ENCODE data around the gene PHACTR4. TPM values are rescaled to one million over a fixed set of nuclear protein-coding genes. Genes with fewer than 3 reads are reported as not detected.

Gene PHACTR4
- total and polyA plus RNA-seq, 7 donors: 21.6 to 57.4 (median 35.2) TPM

DNA sequence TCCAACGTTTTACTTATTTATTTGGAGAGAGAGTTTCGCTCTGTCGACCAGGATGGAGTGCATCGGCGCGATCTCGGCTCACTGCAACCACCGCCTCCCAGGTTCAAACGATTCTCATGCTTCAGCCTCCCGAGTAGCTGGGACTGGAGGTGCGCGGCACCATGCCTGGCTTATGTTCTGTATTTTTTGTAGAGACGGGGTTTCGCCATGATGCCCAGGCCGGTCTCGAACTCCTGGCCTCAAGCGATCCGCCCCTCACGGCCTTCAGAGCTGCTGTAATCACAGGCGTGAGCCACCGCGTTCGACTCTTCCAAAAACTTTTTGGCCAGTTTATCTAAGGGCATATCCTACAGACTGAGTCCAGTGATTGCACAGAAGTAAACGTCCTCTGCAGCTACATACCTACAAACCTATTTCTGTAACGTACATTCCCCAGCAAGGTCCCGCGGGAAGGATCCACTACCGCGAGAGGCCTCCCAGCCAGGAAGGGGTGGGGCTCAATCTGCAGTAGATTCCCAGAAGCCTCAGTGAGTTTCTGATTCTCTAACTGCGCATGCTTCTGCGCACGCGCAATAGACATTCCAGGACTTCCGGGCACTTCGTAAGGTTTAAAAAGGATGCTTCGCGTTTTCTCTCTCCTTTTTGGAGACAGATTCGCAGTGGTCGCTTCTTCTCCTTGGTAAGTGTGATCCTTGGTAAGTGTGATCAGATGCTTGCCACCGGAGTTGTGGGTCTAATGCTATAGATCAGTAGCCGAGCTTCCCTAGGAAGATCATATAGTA, 136.1 kb downstream of the PHACTR4 start, which contains the start of gene RCC1:
TSS of gene RCC1 (plus strand) at position 638 of the 782 bp plus-strand sequence. CDS start 23,824 bp downstream, outside the sequence.
- Histone ChIP-seq H3K27ac (peak within 1 kb of the TSS; percentile 77 to 93 (median 90)), H3K4me1 (peaks cover 5 to 47% (median 42%) of the 10 kb centered on the region in 4 donors), H3K9me3 (no peaks in the 10 kb centered on the region), H3K4me3 (peak within 1 kb of the TSS; percentile 55 to 78 (median 71)), H3K27me3 (no peaks in the 10 kb centered on the region), H3K36me3 (peaks cover 20 to 28% (median 26%) of the 10 kb centered on the region in 4 donors)
- 1 to 2% methylated on average over 41 of the region's 41 CpGs for WGBS, 2 donors
- intact Hi-C loops (cut with DNase I): loop anchor here (5.0 to 10.0 kb wide), 3 partner anchors 133 to 271 kb away; partner anchors contain the start of genes ATP5IF1, DNAJC8 and RNU11
- TF ChIP-seq EP300 (IDR thresholded peaks at IDR 0.05) (peak in 1 of 4 donors; percentile 55), POLR2AphosphoS5 (IDR thresholded peaks at IDR 0.05) (peak; percentile 97 to 99 (median 98)), POLR2A (IDR thresholded peaks at IDR 0.05) (peak; percentile 93 to 94)
- TF ChIP-seq, protein P1, sequence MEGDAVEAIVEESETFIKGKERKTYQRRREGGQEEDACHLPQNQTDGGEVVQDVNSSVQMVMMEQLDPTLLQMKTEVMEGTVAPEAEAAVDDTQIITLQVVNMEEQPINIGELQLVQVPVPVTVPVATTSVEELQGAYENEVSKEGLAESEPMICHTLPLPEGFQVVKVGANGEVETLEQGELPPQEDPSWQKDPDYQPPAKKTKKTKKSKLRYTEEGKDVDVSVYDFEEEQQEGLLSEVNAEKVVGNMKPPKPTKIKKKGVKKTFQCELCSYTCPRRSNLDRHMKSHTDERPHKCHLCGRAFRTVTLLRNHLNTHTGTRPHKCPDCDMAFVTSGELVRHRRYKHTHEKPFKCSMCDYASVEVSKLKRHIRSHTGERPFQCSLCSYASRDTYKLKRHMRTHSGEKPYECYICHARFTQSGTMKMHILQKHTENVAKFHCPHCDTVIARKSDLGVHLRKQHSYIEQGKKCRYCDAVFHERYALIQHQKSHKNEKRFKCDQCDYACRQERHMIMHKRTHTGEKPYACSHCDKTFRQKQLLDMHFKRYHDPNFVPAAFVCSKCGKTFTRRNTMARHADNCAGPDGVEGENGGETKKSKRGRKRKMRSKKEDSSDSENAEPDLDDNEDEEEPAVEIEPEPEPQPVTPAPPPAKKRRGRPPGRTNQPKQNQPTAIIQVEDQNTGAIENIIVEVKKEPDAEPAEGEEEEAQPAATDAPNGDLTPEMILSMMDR (IDR thresholded peaks at IDR 0.05): no peak
- DNase-seq: peak; percentile 99

DNA sequence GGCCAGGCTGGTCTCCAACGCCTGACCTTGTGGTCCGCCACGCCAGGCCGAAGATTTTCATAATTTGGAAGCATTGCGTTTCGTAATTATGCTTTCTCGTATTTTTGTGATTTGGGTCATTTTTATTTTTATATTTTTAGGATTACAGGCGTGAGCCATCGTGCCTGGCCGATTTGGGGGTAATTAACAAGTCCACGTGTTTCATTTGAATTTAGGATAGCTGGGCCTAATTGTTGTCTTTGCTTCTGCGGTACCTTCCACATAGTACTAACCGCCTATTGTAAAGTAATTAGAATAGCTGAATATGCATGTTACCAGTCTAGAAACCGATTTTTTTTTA, 137.3 kb downstream of the PHACTR4 start:
- H3K4me1 ChIP-seq: peaks cover 5 to 57% (median 50%) of the 10 kb centered on the region in 4 donors
- TF ChIP-seq EP300 (IDR thresholded peaks at IDR 0.05): no peak
- no peak for TF ChIP-seq POLR2AphosphoS5 (IDR thresholded peaks at IDR 0.05)
- no peak for TF ChIP-seq POLR2A (IDR thresholded peaks at IDR 0.05)
- TF ChIP-seq, protein P1 (IDR thresholded peaks at IDR 0.05): no peak
- DNase-seq: no peak
- intact Hi-C loops (cut with DNase I): loop anchor here (5.0 to 10.0 kb wide), 3 partner anchors 135 to 272 kb away; partner anchors contain the start of genes ATP5IF1, DNAJC8 and RNU11
- H3K27me3 ChIP-seq: no peaks in the 10 kb centered on the region
- H3K4me3 ChIP-seq: peak overlapping the region; percentile 55 to 78 (median 71)
- 0 to 1% methylated on average over 14 of the region's 14 CpGs for WGBS, 2 donors
- H3K27ac ChIP-seq: peak overlapping the region; percentile 77 to 93 (median 90)
- H3K9me3 ChIP-seq: no peaks in the 10 kb centered on the region
- peaks cover 21 to 41% (median 33%) of the 10 kb centered on the region in 4 donors for H3K36me3 ChIP-seq

DNA sequence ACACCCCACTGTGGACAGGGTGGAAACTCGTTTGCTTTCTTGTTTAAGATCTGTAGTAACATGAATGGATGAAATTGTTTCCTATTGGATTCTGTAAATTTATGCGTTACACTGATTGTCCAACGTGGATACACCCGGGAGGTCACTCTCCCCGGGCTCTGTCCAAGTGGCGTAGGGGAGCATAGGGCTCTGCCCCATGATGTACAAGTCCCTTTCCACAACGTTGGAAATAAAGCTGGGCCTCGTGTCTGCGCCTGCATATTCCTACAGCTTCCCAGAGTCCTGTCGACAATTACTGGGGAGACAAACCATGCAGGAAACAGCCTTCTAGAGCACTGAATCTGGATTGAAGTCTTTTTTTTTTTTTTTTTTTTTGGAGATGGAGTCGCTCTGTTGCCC, 137.7 kb downstream of the PHACTR4 start:
- intact Hi-C loops (cut with DNase I): loop anchor here (5.0 to 10.0 kb wide), 3 partner anchors 135 to 272 kb away; partner anchors contain the start of genes ATP5IF1, DNAJC8 and RNU11
- Histone ChIP-seq H3K4me3 (peak overlapping the region; percentile 55 to 78 (median 71)), H3K9me3 (no peaks in the 10 kb centered on the region), H3K27me3 (no peaks in the 10 kb centered on the region), H3K27ac (peak overlapping the region; percentile 77 to 93 (median 90)), H3K4me1 (peaks cover 5 to 61% (median 54%) of the 10 kb centered on the region in 4 donors), H3K36me3 (peaks cover 21 to 44% (median 33%) of the 10 kb centered on the region in 4 donors)
- TF ChIP-seq, protein P1 (IDR thresholded peaks at IDR 0.05): no peak
- TF ChIP-seq POLR2A (IDR thresholded peaks at IDR 0.05) (no peak), POLR2AphosphoS5 (IDR thresholded peaks at IDR 0.05) (no peak), EP300 (IDR thresholded peaks at IDR 0.05) (no peak)
- DNase-seq: no peak
- 1 to 2% methylated on average over 11 of the region's 11 CpGs for WGBS, 2 donors

DNA sequence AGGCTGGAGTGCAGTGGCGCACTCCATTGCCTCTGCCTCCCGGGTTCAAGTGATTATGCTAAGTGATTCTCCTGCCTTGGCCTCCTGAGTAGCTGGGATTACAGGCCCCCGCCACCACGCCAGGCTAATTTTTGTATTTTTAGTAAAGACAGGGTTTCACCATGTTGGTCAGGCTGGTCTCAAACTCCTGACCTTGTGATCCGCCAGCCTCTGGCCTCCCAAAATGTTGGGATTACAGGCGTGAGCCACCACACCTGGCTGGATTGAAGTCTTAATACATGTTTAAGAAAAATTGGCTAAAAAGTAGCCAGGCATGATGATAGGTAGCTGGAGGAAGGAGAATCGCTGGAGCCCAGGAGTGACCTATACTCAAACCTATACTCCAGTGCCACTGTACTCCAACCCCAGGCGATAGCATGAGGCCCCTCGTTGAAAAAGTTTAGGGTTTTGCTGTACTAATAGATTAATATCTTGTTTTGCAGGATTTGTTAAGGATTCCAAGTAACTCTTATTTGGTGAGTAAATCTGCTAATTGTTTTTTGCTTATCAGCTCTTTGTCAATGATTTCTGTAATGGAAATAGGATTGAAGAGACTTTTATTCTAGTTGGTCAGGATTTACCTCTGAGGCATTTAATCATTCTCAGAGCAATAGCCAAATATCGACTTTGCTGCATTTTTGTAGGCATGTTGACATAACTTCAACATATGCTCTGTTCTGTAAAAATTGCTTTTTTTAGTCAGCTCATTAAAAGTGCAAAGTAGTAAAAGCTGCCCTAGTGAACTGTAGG, 138.3 kb downstream of the PHACTR4 start:
- WGBS, 2 donors: 4 to 18% methylated on average over 10 of the region's 10 CpGs
- TF ChIP-seq POLR2AphosphoS5 (IDR thresholded peaks at IDR 0.05) (no peak), EP300 (IDR thresholded peaks at IDR 0.05) (no peak), POLR2A (IDR thresholded peaks at IDR 0.05) (no peak)
- TF ChIP-seq, protein P1 (IDR thresholded peaks at IDR 0.05): no peak
- H3K4me3 ChIP-seq: peak overlapping the region in 3 of 4 donors; percentile 55 to 77 (median 65)
- no peaks in the 10 kb centered on the region for H3K9me3 ChIP-seq
- peak overlapping the region; percentile 77 to 93 (median 90) for H3K27ac ChIP-seq
- H3K27me3 ChIP-seq: no peaks in the 10 kb centered on the region
- H3K4me1 ChIP-seq: peaks cover 5 to 65% (median 58%) of the 10 kb centered on the region in 4 donors
- H3K36me3 ChIP-seq: peaks cover 21 to 50% (median 37%) of the 10 kb centered on the region in 4 donors
- intact Hi-C loops (cut with DNase I): loop anchor here (5.0 to 10.0 kb wide), 3 partner anchors 136 to 273 kb away; partner anchors contain the start of genes ATP5IF1, DNAJC8 and RNU11
- no peak for DNase-seq

Data from sigmoid colon (tissue), 7 donors.